ENCODE measurements around the gene CACNB4.
"Not testable (repeated sequence)": the region's sequence is repeated elsewhere in the genome, so short reads cannot be mapped to it uniquely, and the experiment has no call there.

The CACNB4 gene

GRCh38 chr2:152005607-152006006 lies 93.2 kb downstream of the CACNB4 start:
- no peak for TF ChIP-seq CTCF (IDR thresholded peaks at IDR 0.05; ENCODE audit: borderline replicate concordance, insufficient read depth, low read depth, low read length)
- no peak overlapping the region for H3K4me3 ChIP-seq (ENCODE audit: low read depth, low read length)

- not testable (repeated sequence) for H3K4me3 ChIP-seq (ENCODE audit: low read depth, low read length)
These were observed 95.6 kb downstream of the CACNB4 start for GRCh38 chr2:152003283-152003682.

- peak; percentile 89 for TF ChIP-seq CTCF (IDR thresholded peaks at IDR 0.05; ENCODE audit: borderline replicate concordance, insufficient read depth, low read depth, low read length)
- no peak overlapping the region for H3K4me3 ChIP-seq (ENCODE audit: low read depth, low read length)
These were observed 99.8 kb downstream of the CACNB4 start for GRCh38 chr2:151999053-151999452.

GRCh38 chr2:151996243-151997003 lies 102.4 kb downstream of the CACNB4 start:
- no peak overlapping the region for H3K4me3 ChIP-seq (ENCODE audit: low read depth, low read length)
- no peak for TF ChIP-seq CTCF (IDR thresholded peaks at IDR 0.05; ENCODE audit: borderline replicate concordance, insufficient read depth, low read depth, low read length)

- TF ChIP-seq CTCF (IDR thresholded peaks at IDR 0.05; ENCODE audit: borderline replicate concordance, insufficient read depth, low read depth, low read length): no peak
- H3K4me3 ChIP-seq (ENCODE audit: low read depth, low read length): no peak overlapping the region
These were observed 103.7 kb downstream of the CACNB4 start for GRCh38 chr2:151995161-151995557.

GRCh38 chr2:151994178-151994577 lies 104.7 kb downstream of the CACNB4 start:
- H3K4me3 ChIP-seq (ENCODE audit: low read depth, low read length): not testable (repeated sequence)

- TF ChIP-seq CTCF (IDR thresholded peaks at IDR 0.05; ENCODE audit: borderline replicate concordance, insufficient read depth, low read depth, low read length): no peak
- no peak overlapping the region for H3K4me3 ChIP-seq (ENCODE audit: low read depth, low read length)
These were observed 107.8 kb downstream of the CACNB4 start for GRCh38 chr2:151991010-151991409.

GRCh38 chr2:151989378-151989777 lies 109.5 kb downstream of the CACNB4 start:
- no peak for TF ChIP-seq CTCF (IDR thresholded peaks at IDR 0.05; ENCODE audit: borderline replicate concordance, insufficient read depth, low read depth, low read length)
- H3K4me3 ChIP-seq (ENCODE audit: low read depth, low read length): no peak overlapping the region
